Nephron progenitor cell (in vitro differentiated cells): Measurements from ENCODE around the gene MYO1B.

Experiments
- DNase-seq: peaks from one replicate; pipeline ENCODE4 v3.0.0; 2021
- H3K27ac Mint-ChIP-seq: 2 replicates; pipeline ENCODE4 v1.8.0; 2021; ENCODE audit warnings: mild to moderate bottlenecking, moderate library complexity, mixed read lengths
- H3K27me3 Mint-ChIP-seq: 2 replicates; pipeline ENCODE4 v1.8.0; 2021; ENCODE audit warnings: mild to moderate bottlenecking, low read depth, mixed read lengths; ENCODE audit not compliant: poor library complexity
- H3K36me3 Mint-ChIP-seq: 2 replicates; pipeline ENCODE4 v1.8.0; 2021; ENCODE audit warnings: low read depth, mixed read lengths
- H3K4me1 Mint-ChIP-seq: 2 replicates; pipeline ENCODE4 v1.8.0; 2021; ENCODE audit warnings: mixed read lengths
- H3K4me3 Mint-ChIP-seq: 2 replicates; pipeline ENCODE4 v1.8.0; 2021; ENCODE audit warnings: mild to moderate bottlenecking, moderate library complexity, mixed read lengths
- H3K9me3 Mint-ChIP-seq: 2 replicates; pipeline ENCODE4 v1.8.0; 2021; ENCODE audit warnings: mild to moderate bottlenecking, moderate library complexity, mixed read lengths
- CTCF ChIP-seq: fragments of 200-600 bp; sonication (generic); IDR thresholded peaks from 2 replicates; pipeline ENCODE4 v1.5.0; 2021; ENCODE audit warnings: antibody characterized with exemption

The MYO1B gene

GRCh38 chr2:191234376-191234775 lies 10.8 kb upstream of the MYO1B start:
- Mint-ChIP-seq H3K36me3 (peaks cover 21% of the 10 kb centered on the region), H3K27me3 (no peaks in the 10 kb centered on the region), H3K4me1 (peaks cover 13% of the 10 kb centered on the region), H3K4me3 (no peak overlapping the region), H3K9me3 (no peaks in the 10 kb centered on the region), H3K27ac (no peak overlapping the region)
- DNase-seq: no peak
- TF ChIP-seq CTCF: no peak

GRCh38 chr2:191240871-191241270 lies 4.3 kb upstream of the MYO1B start:
- Mint-ChIP-seq H3K27ac (no peak overlapping the region), H3K36me3 (peaks cover 40% of the 10 kb centered on the region)
- no peak for TF ChIP-seq CTCF

GRCh38 chr2:191241418-191241817 lies 3.8 kb upstream of the MYO1B start:
- Mint-ChIP-seq H3K36me3 (peaks cover 40% of the 10 kb centered on the region), H3K9me3 (peaks cover 6% of the 10 kb centered on the region), H3K4me3 (no peak overlapping the region), H3K27ac (no peak overlapping the region), H3K4me1 (peaks cover 3% of the 10 kb centered on the region), H3K27me3 (peaks cover 4% of the 10 kb centered on the region)
- no peak for DNase-seq
- no peak for TF ChIP-seq CTCF

More at GRCh38 chr2:191240871-191241270, 4.3 kb upstream of the MYO1B start:
- DNase-seq: no peak
- Mint-ChIP-seq H3K27me3 (peaks cover 4% of the 10 kb centered on the region), H3K4me3 (no peak overlapping the region), H3K9me3 (peaks cover 6% of the 10 kb centered on the region), H3K4me1 (no peaks in the 10 kb centered on the region)

GRCh38 chr2:191243154-191243553 lies 2.0 kb upstream of the MYO1B start:
- no peak for DNase-seq
- Mint-ChIP-seq H3K4me1 (peaks cover 21% of the 10 kb centered on the region), H3K9me3 (peaks cover 6% of the 10 kb centered on the region), H3K36me3 (peaks cover 35% of the 10 kb centered on the region), H3K27me3 (peaks cover 4% of the 10 kb centered on the region), H3K27ac (no peak overlapping the region), H3K4me3 (no peak overlapping the region)
- TF ChIP-seq CTCF: no peak

GRCh38 chr2:191244350-191244749 lies 854 bp upstream of the MYO1B start:
- Mint-ChIP-seq H3K27ac (no peak overlapping the region), H3K27me3 (peaks cover 4% of the 10 kb centered on the region), H3K4me1 (peaks cover 33% of the 10 kb centered on the region), H3K4me3 (peak overlapping the region; percentile 80), H3K9me3 (peaks cover 6% of the 10 kb centered on the region), H3K36me3 (peaks cover 30% of the 10 kb centered on the region)
- no peak for DNase-seq
- TF ChIP-seq CTCF: no peak

GRCh38 chr2:191245869-191246531 lies 796 bp downstream of the MYO1B start:
- no peak for TF ChIP-seq CTCF
- DNase-seq: peak; percentile 92
- Mint-ChIP-seq H3K27me3 (peaks cover 4% of the 10 kb centered on the region), H3K4me1 (peaks cover 49% of the 10 kb centered on the region), H3K4me3 (peak overlapping the region; percentile 96), H3K9me3 (peaks cover 6% of the 10 kb centered on the region), H3K36me3 (peaks cover 37% of the 10 kb centered on the region), H3K27ac (peak overlapping the region; percentile 87)
